ENCODE data around the gene THSD7B. TPM values are rescaled to one million over a fixed set of nuclear protein-coding genes. Genes with fewer than 3 reads are reported as not detected.
A peak's percentile ranks its signal among the peaks of the same experiment; 100 is the strongest.

Gene THSD7B
- total and polyA plus RNA-seq, 8 donors, result 0.13 to 4.5 (median 2.7) TPM

DNA sequence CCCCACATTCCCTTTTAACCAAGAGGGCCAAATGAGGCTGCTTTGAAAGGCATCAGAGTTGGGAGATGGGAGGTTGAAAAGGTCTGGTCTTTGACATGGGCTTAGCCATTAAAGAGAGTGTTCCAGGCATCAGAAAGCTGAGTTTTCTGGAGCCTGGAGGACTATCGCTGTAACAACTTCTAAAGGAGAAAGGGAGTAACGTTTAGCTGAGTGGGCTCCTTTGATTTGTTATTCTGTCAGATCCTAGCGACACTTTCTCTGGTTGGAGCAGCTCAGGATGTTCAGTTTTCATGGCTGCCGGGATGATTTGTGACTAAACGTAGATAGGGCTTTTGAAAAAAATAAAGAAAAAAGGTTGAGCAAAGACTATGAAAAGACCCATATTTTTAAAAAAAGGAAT lies 346.6 kb downstream of the THSD7B start:
- intact Hi-C loops (cut with DNase I), result no loop called here
- no peak overlapping the region for H3K4me3 ChIP-seq
- H3K9me3 ChIP-seq, result peaks cover 0 to 3% of the 10 kb centered on the region in 2 donors
- no peak for TF ChIP-seq CTCF (IDR thresholded peaks at IDR 0.05)
- H3K27ac ChIP-seq, result no peak overlapping the region
- H3K27me3 ChIP-seq, result no peaks in the 10 kb centered on the region
- ATAC-seq (no peak), DNase-seq (no peak)
- no peaks in the 10 kb centered on the region for H3K4me1 ChIP-seq
- no peaks in the 10 kb centered on the region for H3K36me3 ChIP-seq

DNA sequence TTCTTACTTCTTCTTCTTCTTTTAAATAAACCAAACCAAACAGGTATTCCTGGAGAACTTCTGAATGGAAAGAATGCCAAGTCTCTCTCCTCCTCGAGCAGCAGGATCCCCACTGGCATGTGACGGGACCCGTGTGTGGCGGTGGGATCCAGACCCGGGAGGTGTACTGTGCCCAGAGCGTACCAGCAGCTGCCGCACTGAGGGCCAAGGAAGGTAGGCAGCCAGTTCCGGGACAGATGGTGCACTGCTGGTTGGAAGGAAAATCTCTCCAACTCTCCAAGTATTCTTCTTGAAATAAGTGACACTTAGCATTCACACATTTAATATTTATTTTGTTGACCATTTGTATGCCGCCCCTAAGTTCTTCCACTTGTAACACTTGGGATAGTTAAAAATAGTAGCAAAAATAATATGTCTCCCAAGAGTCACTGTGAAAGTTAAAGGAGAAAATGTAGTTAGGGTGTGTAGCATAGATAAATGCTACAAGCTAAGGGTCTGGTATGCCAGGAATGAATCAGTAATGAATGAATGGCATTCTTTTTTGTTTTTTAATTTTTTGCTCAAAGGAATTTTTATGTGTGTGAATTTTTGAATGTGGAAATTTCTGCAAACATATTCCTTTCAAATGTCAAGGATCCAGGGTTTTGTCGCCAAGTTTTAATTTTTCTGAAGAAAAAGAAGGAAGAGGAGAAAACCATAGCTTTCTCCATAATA lies 349.9 kb downstream of the THSD7B start:
- DNase-seq (peak in 3 of 4 donors; percentile 3 to 58 (median 49)), ATAC-seq (peak; percentile 88)
- Histone ChIP-seq H3K9me3 (no peaks in the 10 kb centered on the region), H3K27ac (no peak overlapping the region), H3K4me3 (no peak overlapping the region), H3K4me1 (no peaks in the 10 kb centered on the region), H3K27me3 (no peaks in the 10 kb centered on the region), H3K36me3 (no peaks in the 10 kb centered on the region)
- no peak for TF ChIP-seq CTCF (IDR thresholded peaks at IDR 0.05)
- intact Hi-C loops (cut with DNase I), result no loop called here

DNA sequence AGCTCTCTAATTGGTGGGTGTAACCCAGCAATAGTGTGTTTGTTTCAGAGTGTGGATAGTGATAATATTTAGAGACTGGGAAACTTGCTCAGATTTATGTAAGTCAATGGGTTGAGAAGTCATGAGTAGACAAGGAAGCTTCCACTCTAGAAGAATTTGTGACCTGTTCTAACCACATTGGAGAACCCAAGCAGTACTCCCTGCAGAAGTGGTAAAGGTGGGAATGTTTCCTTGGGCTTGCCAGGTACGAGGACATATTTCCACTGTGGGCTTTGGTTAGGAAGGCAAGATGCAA lies 350.4 kb downstream of the THSD7B start:
- no peak for TF ChIP-seq CTCF (IDR thresholded peaks at IDR 0.05)
- H3K36me3 ChIP-seq, result no peaks in the 10 kb centered on the region
- no peak overlapping the region for H3K27ac ChIP-seq
- H3K9me3 ChIP-seq, result no peaks in the 10 kb centered on the region
- no peaks in the 10 kb centered on the region for H3K4me1 ChIP-seq
- ATAC-seq (peak; percentile 58), DNase-seq (no peak)
- no peaks in the 10 kb centered on the region for H3K27me3 ChIP-seq
- H3K4me3 ChIP-seq, result no peak overlapping the region
- intact Hi-C loops (cut with DNase I), result no loop called here

- Histone ChIP-seq H3K36me3 (no peaks in the 10 kb centered on the region), H3K4me3 (no peak overlapping the region), H3K27me3 (no peaks in the 10 kb centered on the region), H3K9me3 (no peaks in the 10 kb centered on the region), H3K27ac (no peak overlapping the region), H3K4me1 (no peaks in the 10 kb centered on the region)
- ATAC-seq (peak; percentile 51), DNase-seq (no peak)
- intact Hi-C loops (cut with DNase I), result no loop called here
- no peak for TF ChIP-seq CTCF (IDR thresholded peaks at IDR 0.05)
Observed at GRCh38 chr2:137117385-137117784, 352.0 kb downstream of the THSD7B start.

DNA sequence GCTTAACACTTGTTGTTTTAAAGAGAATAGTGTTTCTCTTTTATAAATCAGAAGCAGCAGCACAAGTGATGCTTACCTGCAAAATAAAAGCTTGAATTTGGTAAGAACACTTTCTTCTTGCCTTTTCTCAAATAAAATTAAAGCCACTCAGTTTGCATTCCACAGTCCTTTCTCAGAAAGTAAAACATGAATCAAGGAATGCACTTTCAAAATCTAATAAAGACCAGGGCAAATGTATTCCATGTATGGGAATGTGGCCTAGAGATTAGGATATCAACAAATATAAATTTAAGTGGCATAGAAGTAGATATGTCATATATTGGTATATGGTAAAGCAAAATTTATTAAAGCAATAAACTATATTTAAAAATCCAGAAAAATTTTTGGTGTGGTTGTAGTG lies 352.8 kb downstream of the THSD7B start:
- Histone ChIP-seq H3K9me3 (no peaks in the 10 kb centered on the region), H3K36me3 (no peaks in the 10 kb centered on the region), H3K27ac (no peak overlapping the region), H3K4me1 (no peaks in the 10 kb centered on the region), H3K27me3 (no peaks in the 10 kb centered on the region), H3K4me3 (no peak overlapping the region)
- intact Hi-C loops (cut with DNase I), result no loop called here
- ATAC-seq, result no peak
- no peak for DNase-seq
- TF ChIP-seq CTCF (IDR thresholded peaks at IDR 0.05), result no peak
